ENCODE data around the gene KRT40. TPM values are rescaled to one million over a fixed set of nuclear protein-coding genes. Genes with fewer than 3 reads are reported as not detected.

KRT40 gene
- total RNA-seq, 2 donors from 2014 or later, result 1.6 TPM; not detected in 1

DNA sequence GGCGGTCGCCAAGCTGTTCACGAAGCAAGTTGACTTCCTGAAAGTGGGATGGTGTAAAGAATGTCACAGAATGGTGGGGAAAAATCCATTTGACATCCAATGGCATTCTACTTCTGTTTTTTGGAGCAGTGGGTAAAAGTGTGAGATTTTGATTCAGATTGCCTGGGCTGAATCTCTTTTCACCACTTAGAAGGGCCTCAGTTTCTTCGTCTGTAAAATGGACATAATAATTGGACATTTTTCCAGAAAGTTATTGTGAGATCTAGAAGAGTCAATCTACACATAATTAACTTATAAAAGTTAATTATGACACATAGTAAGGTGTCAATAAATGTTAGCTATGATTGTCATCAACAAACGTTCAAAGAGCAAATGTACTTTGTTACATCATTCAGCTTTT, 3.0 kb downstream of the KRT40 start:
- DNase-seq (no peak), ATAC-seq (no peak)
- 37 to 58% methylated on average over 4 to 5 of the region's 5 CpGs for WGBS, 2 donors
- intact Hi-C loops (cut with DNase I), result no loop called here
- Histone ChIP-seq H3K9me3 (no peaks in the 10 kb centered on the region), H3K4me1 (peaks cover 22% of the 10 kb centered on the region), H3K27me3 (peaks cover 0 to 4% of the 10 kb centered on the region in 2 donors), H3K36me3 (replicated peaks in 1 of 2; ENCODE audit: insufficient read depth in 1 of 2, low read depth in 2 of 2) (no peaks in the 10 kb centered on the region), H3K4me3 (no peak overlapping the region), H3K27ac (no peak overlapping the region)
- TF ChIP-seq POLR2A (IDR thresholded peaks at IDR 0.05), result no peak
- TF ChIP-seq, protein P1, sequence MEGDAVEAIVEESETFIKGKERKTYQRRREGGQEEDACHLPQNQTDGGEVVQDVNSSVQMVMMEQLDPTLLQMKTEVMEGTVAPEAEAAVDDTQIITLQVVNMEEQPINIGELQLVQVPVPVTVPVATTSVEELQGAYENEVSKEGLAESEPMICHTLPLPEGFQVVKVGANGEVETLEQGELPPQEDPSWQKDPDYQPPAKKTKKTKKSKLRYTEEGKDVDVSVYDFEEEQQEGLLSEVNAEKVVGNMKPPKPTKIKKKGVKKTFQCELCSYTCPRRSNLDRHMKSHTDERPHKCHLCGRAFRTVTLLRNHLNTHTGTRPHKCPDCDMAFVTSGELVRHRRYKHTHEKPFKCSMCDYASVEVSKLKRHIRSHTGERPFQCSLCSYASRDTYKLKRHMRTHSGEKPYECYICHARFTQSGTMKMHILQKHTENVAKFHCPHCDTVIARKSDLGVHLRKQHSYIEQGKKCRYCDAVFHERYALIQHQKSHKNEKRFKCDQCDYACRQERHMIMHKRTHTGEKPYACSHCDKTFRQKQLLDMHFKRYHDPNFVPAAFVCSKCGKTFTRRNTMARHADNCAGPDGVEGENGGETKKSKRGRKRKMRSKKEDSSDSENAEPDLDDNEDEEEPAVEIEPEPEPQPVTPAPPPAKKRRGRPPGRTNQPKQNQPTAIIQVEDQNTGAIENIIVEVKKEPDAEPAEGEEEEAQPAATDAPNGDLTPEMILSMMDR (IDR thresholded peaks at IDR 0.05), result no peak

GRCh38 chr17:40980596-40980995, 3.5 kb downstream of the KRT40 start:
- Histone ChIP-seq H3K36me3 (replicated peaks in 1 of 2; ENCODE audit: insufficient read depth in 1 of 2, low read depth in 2 of 2) (no peaks in the 10 kb centered on the region), H3K4me1 (peaks cover 22% of the 10 kb centered on the region), H3K27ac (peak overlapping the region in 2 of 4 donors; percentile 10 to 18), H3K9me3 (no peaks in the 10 kb centered on the region), H3K4me3 (no peak overlapping the region), H3K27me3 (peaks cover 0 to 4% of the 10 kb centered on the region in 2 donors)
- WGBS, 2 donors, result 38 to 41% methylated on average over 8 of the region's 8 CpGs
- ATAC-seq (no peak), DNase-seq (peak in 2 of 4 donors; percentile 10 to 20)
- intact Hi-C loops (cut with DNase I), result no loop called here
- no peak for TF ChIP-seq POLR2A (IDR thresholded peaks at IDR 0.05)
- TF ChIP-seq, protein P1 (IDR thresholded peaks at IDR 0.05), result no peak

- H3K4me1 ChIP-seq, result peaks cover 22% of the 10 kb centered on the region
- intact Hi-C loops (cut with DNase I), result no loop called here
- no peaks in the 10 kb centered on the region for H3K9me3 ChIP-seq
- WGBS, 2 donors, result 85 to 86% methylated on average over 3 of the region's 3 CpGs
- H3K27me3 ChIP-seq, result peaks cover 0 to 4% of the 10 kb centered on the region in 2 donors
- TF ChIP-seq POLR2A (IDR thresholded peaks at IDR 0.05), result no peak
- TF ChIP-seq, protein P1 (IDR thresholded peaks at IDR 0.05), result no peak
- peak overlapping the region in 2 of 4 donors; percentile 10 to 18 for H3K27ac ChIP-seq
- no peaks in the 10 kb centered on the region for H3K36me3 ChIP-seq (replicated peaks in 1 of 2; ENCODE audit: insufficient read depth in 1 of 2, low read depth in 2 of 2)
- no peak for ATAC-seq
- no peak overlapping the region for H3K4me3 ChIP-seq
- no peak for DNase-seq
Observed at GRCh38 chr17:40980117-40980516, 4.0 kb downstream of the KRT40 start.

DNA sequence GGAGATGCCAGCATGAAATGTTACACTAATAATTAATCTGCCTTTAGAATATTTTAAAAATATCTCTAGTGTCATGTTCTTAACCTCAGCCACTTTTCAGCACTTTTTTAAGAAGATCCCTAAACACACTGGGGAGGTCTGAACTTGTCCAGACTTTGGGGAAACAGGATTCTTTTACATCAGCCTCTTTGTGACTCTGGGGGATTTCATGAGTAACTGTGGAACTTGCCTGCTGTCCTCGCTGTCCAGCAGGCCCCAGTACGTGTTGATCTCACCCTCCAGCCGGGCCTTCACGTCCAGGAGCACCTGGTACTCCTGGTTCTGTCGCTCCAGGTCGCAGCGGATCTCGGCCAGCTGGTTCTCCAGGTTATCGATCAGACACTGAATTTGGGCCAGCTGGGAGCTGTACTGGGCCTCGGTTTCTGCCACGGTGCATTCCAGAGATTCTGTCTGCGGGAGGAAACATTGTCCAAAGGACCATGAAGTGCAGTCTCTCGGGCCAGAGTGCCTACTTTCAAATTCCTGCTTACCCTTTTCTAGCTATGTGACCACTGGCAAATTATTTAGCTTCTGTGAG, 5.5 kb downstream of the KRT40 start:
- H3K9me3 ChIP-seq, result no peaks in the 10 kb centered on the region
- H3K4me1 ChIP-seq, result peaks cover 22% of the 10 kb centered on the region
- H3K27ac ChIP-seq, result peak overlapping the region in 3 of 4 donors; percentile 13 to 75 (median 72)
- peaks cover 0 to 4% of the 10 kb centered on the region in 2 donors for H3K27me3 ChIP-seq
- DNase-seq (peak; percentile 48 to 78 (median 60)), ATAC-seq (peak; percentile 85)
- intact Hi-C loops (cut with DNase I), result no loop called here
- TF ChIP-seq POLR2A (IDR thresholded peaks at IDR 0.05), result no peak
- TF ChIP-seq, protein P1 (IDR thresholded peaks at IDR 0.05), result no peak
- H3K4me3 ChIP-seq, result no peak overlapping the region
- H3K36me3 ChIP-seq (replicated peaks in 1 of 2; ENCODE audit: insufficient read depth in 1 of 2, low read depth in 2 of 2), result no peaks in the 10 kb centered on the region
- 29 to 48% methylated on average over 12 to 13 of the region's 13 CpGs for WGBS, 2 donors

- H3K27me3 ChIP-seq, result peaks cover 0 to 4% of the 10 kb centered on the region in 2 donors
- intact Hi-C loops (cut with DNase I), result no loop called here
- no peak for DNase-seq
- TF ChIP-seq POLR2A (IDR thresholded peaks at IDR 0.05), result no peak
- TF ChIP-seq, protein P1 (IDR thresholded peaks at IDR 0.05), result no peak
- no peak overlapping the region for H3K4me3 ChIP-seq
- H3K9me3 ChIP-seq, result no peaks in the 10 kb centered on the region
- H3K36me3 ChIP-seq (replicated peaks in 1 of 2; ENCODE audit: insufficient read depth in 1 of 2, low read depth in 2 of 2), result no peaks in the 10 kb centered on the region
- H3K27ac ChIP-seq, result no peak overlapping the region
- H3K4me1 ChIP-seq, result peaks cover 17% of the 10 kb centered on the region
- no peak for ATAC-seq
Observed at GRCh38 chr17:40975516-40975915, 8.6 kb downstream of the KRT40 start.
